ENCODE results near the gene IPO4. TPM values are rescaled to one million over a fixed set of nuclear protein-coding genes. Genes with fewer than 3 reads are reported as not detected.

IPO4 gene
- total and polyA plus RNA-seq, 9 of the 15 experiments (the other 6 are each of a cell fraction or from before 2014, with no cell fraction given): 7.3 to 122 (median 31.8) TPM

DNA sequence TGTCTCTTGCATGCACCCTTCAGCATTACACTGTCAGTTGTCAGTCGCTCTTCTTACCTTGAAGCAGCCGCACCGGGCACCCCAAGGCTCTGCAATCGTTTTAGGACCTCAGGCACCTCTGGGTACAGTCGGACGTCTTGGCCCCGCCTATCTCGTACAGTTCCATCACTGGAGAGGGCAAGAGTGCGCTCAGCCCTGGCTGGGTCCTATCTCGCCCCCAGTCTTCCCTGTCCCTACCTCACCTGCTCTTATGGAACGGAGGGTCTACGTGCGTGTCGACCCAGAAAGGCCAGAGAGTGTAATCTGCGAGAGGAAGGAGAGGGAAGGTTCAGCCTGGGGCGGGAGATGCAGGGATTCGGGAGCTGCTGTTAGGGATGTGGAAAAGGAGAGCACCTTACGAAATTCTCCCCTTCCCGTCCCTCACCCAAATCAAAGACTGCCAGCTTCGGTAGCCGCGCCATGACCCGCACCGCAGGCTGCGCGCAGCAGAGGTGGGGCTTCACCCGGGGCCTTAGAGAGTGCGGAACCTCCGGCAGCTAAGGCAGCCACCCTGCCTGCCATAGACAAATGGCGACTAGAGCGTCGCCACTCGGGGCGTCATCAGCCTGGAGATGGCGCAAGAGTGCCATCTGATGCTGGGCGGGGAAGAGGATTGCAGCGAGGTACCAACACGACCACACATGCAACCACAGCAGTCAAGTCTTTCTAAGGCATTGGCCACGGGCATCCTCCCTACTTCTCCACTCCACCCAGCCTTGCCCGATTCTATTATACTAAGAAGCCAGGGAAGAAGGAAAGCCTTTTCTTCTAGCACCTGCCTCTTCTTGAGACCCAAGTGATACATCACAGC lies 27.1 kb upstream of the IPO4 start, which contains the start of gene MDP1 (continued):
- TF ChIP-seq, protein P1, sequence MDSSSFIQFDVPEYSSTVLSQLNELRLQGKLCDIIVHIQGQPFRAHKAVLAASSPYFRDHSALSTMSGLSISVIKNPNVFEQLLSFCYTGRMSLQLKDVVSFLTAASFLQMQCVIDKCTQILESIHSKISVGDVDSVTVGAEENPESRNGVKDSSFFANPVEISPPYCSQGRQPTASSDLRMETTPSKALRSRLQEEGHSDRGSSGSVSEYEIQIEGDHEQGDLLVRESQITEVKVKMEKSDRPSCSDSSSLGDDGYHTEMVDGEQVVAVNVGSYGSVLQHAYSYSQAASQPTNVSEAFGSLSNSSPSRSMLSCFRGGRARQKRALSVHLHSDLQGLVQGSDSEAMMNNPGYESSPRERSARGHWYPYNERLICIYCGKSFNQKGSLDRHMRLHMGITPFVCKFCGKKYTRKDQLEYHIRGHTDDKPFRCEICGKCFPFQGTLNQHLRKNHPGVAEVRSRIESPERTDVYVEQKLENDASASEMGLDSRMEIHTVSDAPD (CRISPR knock-in tag; IDR thresholded peaks at IDR 0.05): no peak
- TF ChIP-seq GTF2A2 (tag; IDR thresholded peaks at IDR 0.05) (no peak), KLF10 (CRISPR knock-in tag; IDR thresholded peaks at IDR 0.05) (no peak), TAF7 (tag; IDR thresholded peaks at IDR 0.05) (0 out of 2 replicates have a peak, but pooled peaks have one; percentile 35), HIVEP1 (CRISPR knock-in tag; IDR thresholded peaks at IDR 0.05) (no peak), RFX1 (IDR thresholded peaks at IDR 0.05) (no peak), CSDE1 (IDR thresholded peaks at IDR 0.05) (no peak), SMAD2 (IDR thresholded peaks at IDR 0.05; ENCODE audit: low read depth, low read length) (no peak), CREBBP (IDR thresholded peaks at IDR 0.05; ENCODE audit: low read depth, low read length) (no peak), ZNF830 (CRISPR knock-in tag; IDR thresholded peaks at IDR 0.05) (no peak), POLR3A (IDR thresholded peaks at IDR 0.05; ENCODE audit: borderline replicate concordance, extremely low read depth, insufficient read depth, insufficient read length) (no peak), PYGO2 (tag; IDR thresholded peaks at IDR 0.05) (no peak), ZNF561 (CRISPR knock-in tag; conservative IDR thresholded peaks at IDR 0.05) (no peak), ETS2 (tag; IDR thresholded peaks at IDR 0.05; ENCODE audit: borderline replicate concordance, poor library complexity, severe bottlenecking) (no peak), CEBPG (CRISPR knock-in tag; IDR thresholded peaks at IDR 0.05) (peak; percentile 96), CEBPG (tag; conservative IDR thresholded peaks at IDR 0.05 in 1 of 2, IDR thresholded peaks at IDR 0.05 in 1 of 2) (peak; percentile 76 to 86), ZNF224 (CRISPR knock-in tag; IDR thresholded peaks at IDR 0.05) (no peak), SUPT5H (IDR thresholded peaks at IDR 0.05) (peak; percentile 81), ZBTB1 (CRISPR knock-in tag; IDR thresholded peaks at IDR 0.05; ENCODE audit: borderline replicate concordance, low read depth) (no peak), NONO (IDR thresholded peaks at IDR 0.05; ENCODE audit: low read depth in 2 of 2, low read length in 1 of 2) (peak in 1 of 2 experiments; percentile 61; a peak in 1 of 4 replicates)
- TF ChIP-seq, protein P2, sequence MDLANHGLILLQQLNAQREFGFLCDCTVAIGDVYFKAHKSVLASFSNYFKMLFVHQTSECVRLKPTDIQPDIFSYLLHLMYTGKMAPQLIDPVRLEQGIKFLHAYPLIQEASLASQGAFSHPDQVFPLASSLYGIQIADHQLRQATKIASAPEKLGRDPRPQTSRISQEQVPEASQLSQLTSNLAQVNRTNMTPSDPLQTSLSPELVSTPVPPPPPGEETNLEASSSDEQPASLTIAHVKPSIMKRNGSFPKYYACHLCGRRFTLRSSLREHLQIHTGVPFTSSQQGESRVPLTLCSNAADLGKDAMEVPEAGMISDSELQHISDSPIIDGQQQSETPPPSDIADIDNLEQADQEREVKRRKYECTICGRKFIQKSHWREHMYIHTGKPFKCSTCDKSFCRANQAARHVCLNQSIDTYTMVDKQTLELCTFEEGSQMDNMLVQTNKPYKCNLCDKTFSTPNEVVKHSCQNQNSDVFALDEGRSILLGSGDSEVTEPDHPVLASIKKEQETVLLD (IDR thresholded peaks at IDR 0.05): no peak
- TF ChIP-seq, protein P3, sequence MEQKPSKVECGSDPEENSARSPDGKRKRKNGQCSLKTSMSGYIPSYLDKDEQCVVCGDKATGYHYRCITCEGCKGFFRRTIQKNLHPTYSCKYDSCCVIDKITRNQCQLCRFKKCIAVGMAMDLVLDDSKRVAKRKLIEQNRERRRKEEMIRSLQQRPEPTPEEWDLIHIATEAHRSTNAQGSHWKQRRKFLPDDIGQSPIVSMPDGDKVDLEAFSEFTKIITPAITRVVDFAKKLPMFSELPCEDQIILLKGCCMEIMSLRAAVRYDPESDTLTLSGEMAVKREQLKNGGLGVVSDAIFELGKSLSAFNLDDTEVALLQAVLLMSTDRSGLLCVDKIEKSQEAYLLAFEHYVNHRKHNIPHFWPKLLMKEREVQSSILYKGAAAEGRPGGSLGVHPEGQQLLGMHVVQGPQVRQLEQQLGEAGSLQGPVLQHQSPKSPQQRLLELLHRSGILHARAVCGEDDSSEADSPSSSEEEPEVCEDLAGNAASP (IDR thresholded peaks at IDR 0.05): no peak
